ENCODE measurements around the gene RBFOX1.

Gene RBFOX1

GRCh38 chr16:7456211-7456610, 123.6 kb downstream of the RBFOX1 start:
- H3K27ac Mint-ChIP-seq: no peak overlapping the region
- H3K36me3 Mint-ChIP-seq (ENCODE audit: low read depth): no peaks in the 10 kb centered on the region
- peaks cover 23% of the 10 kb centered on the region for H3K4me1 Mint-ChIP-seq
- no peak for DNase-seq
- H3K9me3 Mint-ChIP-seq: peaks cover 4% of the 10 kb centered on the region
- no peak for TF ChIP-seq CTCF (IDR thresholded peaks at IDR 0.05)
- no peak overlapping the region for H3K4me3 Mint-ChIP-seq
- H3K27me3 Mint-ChIP-seq (ENCODE audit: low read depth, poor library complexity): peaks cover 9% of the 10 kb centered on the region

DNA sequence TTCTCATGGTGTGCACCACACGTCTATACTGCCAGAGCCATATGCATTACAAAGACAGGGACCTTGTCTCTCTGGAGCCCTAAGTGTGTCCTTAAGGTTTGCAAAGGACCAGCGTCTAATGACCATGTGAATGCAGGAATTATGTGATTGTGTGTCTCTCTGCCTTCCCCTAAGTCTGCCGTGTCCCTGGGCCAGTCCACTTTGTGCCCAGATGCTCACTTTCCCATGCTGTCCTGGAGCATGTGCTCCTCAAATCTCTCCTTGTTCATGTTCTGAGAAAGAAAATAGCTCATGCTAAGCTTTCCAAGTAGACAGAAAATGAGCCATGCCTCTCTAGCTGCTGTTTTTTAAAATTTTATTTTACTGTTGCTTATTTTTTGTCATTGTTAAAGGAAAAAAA, 125.5 kb downstream of the RBFOX1 start:
- Mint-ChIP-seq H3K27me3 (ENCODE audit: low read depth, poor library complexity) (peaks cover 6% of the 10 kb centered on the region), H3K36me3 (ENCODE audit: low read depth) (no peaks in the 10 kb centered on the region), H3K4me3 (no peak overlapping the region), H3K27ac (no peak overlapping the region), H3K9me3 (peaks cover 4% of the 10 kb centered on the region), H3K4me1 (peaks cover 27% of the 10 kb centered on the region)
- no peak for DNase-seq
- no peak for TF ChIP-seq CTCF (IDR thresholded peaks at IDR 0.05)

GRCh38 chr16:7470344-7470743, 137.7 kb downstream of the RBFOX1 start:
- no peak for DNase-seq
- Mint-ChIP-seq H3K27me3 (ENCODE audit: low read depth, poor library complexity) (no peaks in the 10 kb centered on the region), H3K27ac (no peak overlapping the region), H3K9me3 (peaks cover 7% of the 10 kb centered on the region), H3K36me3 (ENCODE audit: low read depth) (no peaks in the 10 kb centered on the region), H3K4me3 (no peak overlapping the region), H3K4me1 (peaks cover 14% of the 10 kb centered on the region)
- no peak for TF ChIP-seq CTCF (IDR thresholded peaks at IDR 0.05)

DNA sequence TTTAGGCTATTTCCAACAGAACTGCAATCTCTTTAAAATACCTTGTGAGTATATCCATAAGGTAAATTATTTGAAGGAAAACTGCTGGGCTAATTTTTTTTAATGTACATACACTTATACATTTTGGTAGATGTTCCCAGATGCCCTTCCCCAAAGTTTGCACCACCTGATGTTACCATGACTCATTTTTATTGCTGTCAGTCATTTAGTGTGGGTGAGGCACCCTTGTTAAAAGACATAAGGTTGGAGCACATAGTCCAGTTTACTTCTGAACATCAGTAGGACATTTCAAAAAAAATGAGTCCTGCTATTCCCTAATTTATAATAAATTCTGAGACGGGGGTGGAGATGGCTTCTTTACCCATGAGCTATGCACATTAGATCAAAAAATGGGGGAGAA, 138.6 kb downstream of the RBFOX1 start:
- Mint-ChIP-seq H3K27me3 (ENCODE audit: low read depth, poor library complexity) (no peaks in the 10 kb centered on the region), H3K9me3 (peaks cover 7% of the 10 kb centered on the region), H3K4me3 (no peak overlapping the region), H3K27ac (no peak overlapping the region), H3K4me1 (peaks cover 14% of the 10 kb centered on the region), H3K36me3 (ENCODE audit: low read depth) (no peaks in the 10 kb centered on the region)
- TF ChIP-seq CTCF (IDR thresholded peaks at IDR 0.05): no peak
- DNase-seq: no peak

- no peak for TF ChIP-seq CTCF (IDR thresholded peaks at IDR 0.05)
- no peaks in the 10 kb centered on the region for H3K27me3 Mint-ChIP-seq (ENCODE audit: low read depth, poor library complexity)
- no peaks in the 10 kb centered on the region for H3K9me3 Mint-ChIP-seq
- no peak overlapping the region for H3K27ac Mint-ChIP-seq
- no peak overlapping the region for H3K4me3 Mint-ChIP-seq
- DNase-seq: no peak
- H3K4me1 Mint-ChIP-seq: peaks cover 14% of the 10 kb centered on the region
- no peaks in the 10 kb centered on the region for H3K36me3 Mint-ChIP-seq (ENCODE audit: low read depth)
Measured at GRCh38 chr16:7482032-7482431, 149.4 kb downstream of the RBFOX1 start.

GRCh38 chr16:7482596-7483290, 150.1 kb downstream of the RBFOX1 start:
- DNase-seq: no peak
- H3K9me3 Mint-ChIP-seq: no peaks in the 10 kb centered on the region
- no peak overlapping the region for H3K27ac Mint-ChIP-seq
- no peak for TF ChIP-seq CTCF (IDR thresholded peaks at IDR 0.05)
- no peaks in the 10 kb centered on the region for H3K27me3 Mint-ChIP-seq (ENCODE audit: low read depth, poor library complexity)
- H3K4me3 Mint-ChIP-seq: no peak overlapping the region
- H3K4me1 Mint-ChIP-seq: peaks cover 14% of the 10 kb centered on the region
- H3K36me3 Mint-ChIP-seq (ENCODE audit: low read depth): no peaks in the 10 kb centered on the region

Data from nephron progenitor cell (in vitro differentiated cells).